ENCODE data around the gene FBXO4.

DNA sequence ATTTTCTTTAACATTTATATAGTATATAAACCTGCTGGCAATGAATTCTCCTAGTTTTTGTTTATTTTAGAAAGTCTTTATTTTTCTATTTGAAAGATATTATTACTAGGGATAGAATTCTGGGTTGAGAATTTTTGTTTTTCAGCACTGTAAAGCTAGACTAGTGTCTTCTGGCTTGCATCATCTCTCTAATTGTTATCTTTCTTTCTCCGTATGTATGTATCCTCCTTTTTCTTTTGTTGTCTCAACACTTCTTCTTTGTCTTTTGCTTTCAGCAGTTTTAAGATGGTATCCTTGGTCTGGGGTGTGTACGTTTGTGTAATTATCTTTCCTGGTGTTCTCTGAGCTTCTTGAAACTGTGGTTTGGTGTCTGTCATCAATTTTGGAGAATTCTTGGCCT lies 48.8 kb downstream of the FBXO4 start:
- TF ChIP-seq EZH2 (IDR thresholded peaks at IDR 0.05; ENCODE audit: borderline replicate concordance, low read depth, low read length, severe bottlenecking) (no peak), CTCF (IDR thresholded peaks at IDR 0.05; ENCODE audit: borderline replicate concordance, extremely low read depth, low read length, poor library complexity, severe bottlenecking) (no peak)
